Cardiac muscle cell (in vitro differentiated cells and primary cell): ENCODE results near the gene KCNQ1. TPM values are rescaled to one million over a fixed set of nuclear protein-coding genes. Genes with fewer than 3 reads are reported as not detected.

Experiments used
- DNase-seq, 2 donors: peaks; one replicate each; pipeline versions ENCODE4 v3.0.0 to v3.0.0-alpha.2; 2010 to 2017; ENCODE audit warnings: low read depth in 1 of 2, low spot score in 1 of 2
- H3K27ac ChIP-seq: fragments of 200-600 bp; sonication (generic); 2 replicates; pipeline ENCODE4 v1.5.1; 2016
- H3K27me3 ChIP-seq: fragments of 200-600 bp; sonication (generic); 2 replicates; pipeline ENCODE4 v1.6.0; 2016; ENCODE audit warnings: control low read depth
- H3K36me3 ChIP-seq: fragments of 200-600 bp; sonication (generic); 2 replicates; pipeline ENCODE4 v1.5.1; 2016; ENCODE audit warnings: control low read depth
- H3K4me1 ChIP-seq: fragments of 200-600 bp; sonication (generic); 2 replicates; pipeline ENCODE4 v1.8.1; 2017; ENCODE audit warnings: low read depth, mild to moderate bottlenecking, mixed run types
- H3K4me3 ChIP-seq: fragments of 200-600 bp; sonication (generic); 2 replicates; pipeline ENCODE4 v1.5.1; 2016; ENCODE audit warnings: mild to moderate bottlenecking
- H3K9me3 ChIP-seq: fragments of 200-600 bp; sonication (generic); 2 replicates; pipeline ENCODE4 v1.5.1; 2017; ENCODE audit warnings: low read depth, mild to moderate bottlenecking, control low read depth
- polyA plus RNA-seq: library from polyadenylated mRNA; unstranded; fragments of >200 nt; fragmentation: Nextera tagmentation; extraction: Ambion mirVana; gene quantifications from 2 replicates; pipeline ENCODE4 v1.2.1, GENCODE V29; 2016
- total RNA-seq: library from RNA; depleted of rRNA; stranded (reverse); fragments of >200 nt; gene quantifications from 2 replicates; pipeline ENCODE4 v1.2.3, GENCODE V29; 2016
- TF ChIP-seq, protein P1 (sequence below): IDR thresholded peaks from 2 replicates; pipeline ENCODE4 v1.5.1; 2012; ENCODE audit warnings: low read depth, mild to moderate bottlenecking, low read length

Gene KCNQ1
- total and polyA plus RNA-seq, 2 experiments from 2014 or later, result 13.9 to 18.6 TPM

DNA sequence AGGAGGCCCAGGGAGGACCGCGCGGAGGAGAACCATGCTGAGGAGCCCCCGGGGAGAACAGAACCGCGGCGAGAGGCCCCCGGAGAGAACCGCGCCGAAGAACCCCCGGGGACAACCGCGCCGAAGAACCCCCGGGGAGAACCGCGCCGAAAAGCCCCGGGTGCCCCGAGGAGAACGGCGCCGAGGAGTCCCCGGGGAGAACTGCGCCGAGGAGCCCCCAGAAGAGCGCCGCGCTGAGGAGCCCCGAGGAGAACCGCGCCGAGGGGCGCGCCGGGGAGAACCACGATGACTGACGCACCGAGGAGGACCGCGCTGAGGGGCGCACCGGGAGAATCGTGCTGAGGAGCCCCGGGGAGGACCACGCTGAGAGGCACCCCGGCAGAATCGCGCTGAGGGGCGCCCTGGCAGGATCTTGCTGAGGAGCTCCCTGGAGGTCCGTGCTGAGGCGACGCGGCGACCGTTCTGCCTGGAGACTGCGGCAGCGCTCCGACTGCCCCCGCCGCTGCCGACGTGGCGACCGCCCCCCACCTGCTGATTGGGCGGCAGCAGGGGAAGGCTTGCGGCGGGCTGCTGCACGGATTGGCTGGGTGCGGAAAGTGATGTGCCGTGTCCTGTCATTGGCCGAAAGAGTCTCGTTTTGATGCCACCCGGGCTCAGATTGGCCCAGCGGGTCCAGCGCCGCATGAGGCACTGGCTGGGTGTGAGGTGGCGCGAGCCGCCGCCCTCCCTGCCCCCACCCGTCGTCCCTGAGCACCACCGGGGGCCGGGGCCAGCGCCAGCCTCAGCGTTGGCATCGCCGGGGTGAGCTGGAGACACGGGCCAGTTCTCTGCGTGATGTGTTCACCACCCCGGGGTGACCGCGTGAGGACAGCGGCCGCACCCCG, 255.0 kb downstream of the KCNQ1 start, which contains the start of gene KCNQ1OT1:
Gene KCNQ1OT1, minus strand, starts transcription at position 464 of the 884 bp plus-strand sequence.
- H3K4me1 ChIP-seq, result peaks cover 27% of the 10 kb centered on the region
- TF ChIP-seq, protein P1, sequence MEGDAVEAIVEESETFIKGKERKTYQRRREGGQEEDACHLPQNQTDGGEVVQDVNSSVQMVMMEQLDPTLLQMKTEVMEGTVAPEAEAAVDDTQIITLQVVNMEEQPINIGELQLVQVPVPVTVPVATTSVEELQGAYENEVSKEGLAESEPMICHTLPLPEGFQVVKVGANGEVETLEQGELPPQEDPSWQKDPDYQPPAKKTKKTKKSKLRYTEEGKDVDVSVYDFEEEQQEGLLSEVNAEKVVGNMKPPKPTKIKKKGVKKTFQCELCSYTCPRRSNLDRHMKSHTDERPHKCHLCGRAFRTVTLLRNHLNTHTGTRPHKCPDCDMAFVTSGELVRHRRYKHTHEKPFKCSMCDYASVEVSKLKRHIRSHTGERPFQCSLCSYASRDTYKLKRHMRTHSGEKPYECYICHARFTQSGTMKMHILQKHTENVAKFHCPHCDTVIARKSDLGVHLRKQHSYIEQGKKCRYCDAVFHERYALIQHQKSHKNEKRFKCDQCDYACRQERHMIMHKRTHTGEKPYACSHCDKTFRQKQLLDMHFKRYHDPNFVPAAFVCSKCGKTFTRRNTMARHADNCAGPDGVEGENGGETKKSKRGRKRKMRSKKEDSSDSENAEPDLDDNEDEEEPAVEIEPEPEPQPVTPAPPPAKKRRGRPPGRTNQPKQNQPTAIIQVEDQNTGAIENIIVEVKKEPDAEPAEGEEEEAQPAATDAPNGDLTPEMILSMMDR, result no peak
- peak; percentile 88 to 95 for DNase-seq
- H3K9me3 ChIP-seq, result no peaks in the 10 kb centered on the region
- H3K27ac ChIP-seq, result peak within 1 kb of the TSS; percentile 93
- H3K4me3 ChIP-seq, result peak within 1 kb of the TSS; percentile 70
- H3K36me3 ChIP-seq, result no peaks in the 10 kb centered on the region
- H3K27me3 ChIP-seq, result no peaks in the 10 kb centered on the region

DNA sequence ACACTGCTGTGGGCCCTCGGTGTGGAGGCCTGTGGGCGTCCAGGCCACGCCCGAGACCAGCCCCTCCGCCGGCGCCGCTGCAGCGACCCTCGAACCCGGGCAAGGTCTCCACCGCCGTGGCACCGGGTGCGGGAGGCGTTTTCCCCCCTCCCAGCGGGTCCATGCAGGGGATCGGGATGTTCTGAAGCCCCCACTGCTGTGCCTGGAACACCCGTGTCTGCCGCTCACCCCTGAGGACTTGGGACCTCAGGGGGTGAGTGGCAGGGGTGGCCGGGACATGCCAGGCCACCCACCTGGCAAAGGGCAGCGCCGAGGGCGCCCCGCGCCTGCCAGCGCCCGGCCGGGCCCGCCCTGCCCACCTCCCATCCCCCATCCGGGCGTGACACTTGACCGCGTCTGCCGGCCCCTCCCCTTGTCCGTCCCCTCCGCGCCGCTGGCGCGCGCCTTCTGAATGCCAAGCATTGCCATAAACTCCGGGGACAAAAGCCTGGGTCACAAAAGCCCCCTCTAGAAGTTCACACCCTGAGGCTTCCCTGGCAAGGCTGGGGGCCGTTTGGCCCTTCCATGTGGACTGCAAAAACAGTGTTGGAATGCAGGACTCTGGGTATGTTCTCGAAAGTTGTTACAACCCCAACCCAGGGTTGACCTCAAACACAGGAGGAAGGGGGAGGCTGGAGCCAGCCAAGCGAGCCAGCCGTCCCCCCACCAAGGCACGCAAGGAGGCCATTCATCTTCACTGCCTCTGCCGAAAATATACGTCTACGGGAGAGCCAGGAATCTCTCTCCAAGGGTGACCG, 255.8 kb downstream of the KCNQ1 start:
- no peaks in the 10 kb centered on the region for H3K9me3 ChIP-seq
- H3K36me3 ChIP-seq, result no peaks in the 10 kb centered on the region
- peak; percentile 31 to 68 for DNase-seq
- TF ChIP-seq, protein P1, result no peak
- peaks cover 26% of the 10 kb centered on the region for H3K4me1 ChIP-seq
- peak overlapping the region; percentile 93 for H3K27ac ChIP-seq
- H3K27me3 ChIP-seq, result no peaks in the 10 kb centered on the region
- H3K4me3 ChIP-seq, result peak overlapping the region; percentile 53

DNA sequence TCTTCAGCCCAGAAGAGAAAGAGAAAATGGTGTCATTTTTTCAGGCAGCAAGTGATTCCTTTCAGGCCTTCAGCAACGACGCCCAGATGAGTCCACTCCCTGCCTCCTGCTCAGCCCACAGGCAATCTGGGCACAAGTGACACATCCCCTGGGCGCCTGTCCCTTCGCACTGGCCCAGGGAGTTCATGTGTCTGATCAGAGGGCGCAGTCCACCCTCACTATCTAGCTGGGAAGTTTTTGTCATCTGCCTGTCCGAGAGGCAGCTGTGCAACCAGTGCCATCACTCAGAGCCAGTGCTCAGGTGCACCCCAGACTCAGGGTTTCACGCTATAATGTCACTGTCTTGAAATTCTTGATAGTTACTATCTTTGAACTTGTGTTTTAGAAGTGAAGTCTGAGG, 256.4 kb downstream of the KCNQ1 start:
- no peak overlapping the region for H3K4me3 ChIP-seq
- peaks cover 26% of the 10 kb centered on the region for H3K4me1 ChIP-seq
- H3K36me3 ChIP-seq, result no peaks in the 10 kb centered on the region
- DNase-seq, result no peak
- TF ChIP-seq, protein P1, result no peak
- no peaks in the 10 kb centered on the region for H3K9me3 ChIP-seq
- H3K27ac ChIP-seq, result peak overlapping the region; percentile 93
- no peaks in the 10 kb centered on the region for H3K27me3 ChIP-seq

DNA sequence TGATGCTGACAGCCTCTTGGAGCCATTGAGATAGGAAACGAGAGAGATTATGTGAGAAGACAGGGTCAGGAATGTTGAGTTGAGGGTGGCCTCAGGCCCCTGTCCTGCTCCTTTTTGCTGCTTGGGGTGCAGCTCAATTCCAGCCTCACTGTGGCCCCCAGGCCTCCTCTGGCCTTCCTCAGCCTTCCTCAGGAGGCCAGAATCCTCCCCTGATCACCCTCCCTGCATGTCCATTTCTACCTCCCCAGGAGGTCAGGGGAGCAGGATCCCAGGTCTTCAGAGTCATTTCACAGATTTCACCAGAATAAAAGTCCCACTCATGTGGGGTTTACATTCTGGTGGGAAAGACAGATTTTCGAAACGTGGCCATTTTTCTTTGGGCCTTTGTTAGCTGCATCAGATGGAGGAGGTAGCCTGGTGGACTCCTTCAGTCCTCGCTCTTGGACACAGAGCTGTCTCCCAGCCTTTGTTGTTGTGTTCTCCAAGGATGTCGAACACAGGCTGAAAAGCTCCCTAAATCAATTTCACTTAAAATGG, 257.2 kb downstream of the KCNQ1 start:
- Histone ChIP-seq H3K9me3 (no peaks in the 10 kb centered on the region), H3K4me3 (no peak overlapping the region), H3K27ac (peak overlapping the region; percentile 93), H3K36me3 (no peaks in the 10 kb centered on the region), H3K4me1 (peaks cover 26% of the 10 kb centered on the region), H3K27me3 (no peaks in the 10 kb centered on the region)
- no peak for DNase-seq
- TF ChIP-seq, protein P1, result no peak

DNA sequence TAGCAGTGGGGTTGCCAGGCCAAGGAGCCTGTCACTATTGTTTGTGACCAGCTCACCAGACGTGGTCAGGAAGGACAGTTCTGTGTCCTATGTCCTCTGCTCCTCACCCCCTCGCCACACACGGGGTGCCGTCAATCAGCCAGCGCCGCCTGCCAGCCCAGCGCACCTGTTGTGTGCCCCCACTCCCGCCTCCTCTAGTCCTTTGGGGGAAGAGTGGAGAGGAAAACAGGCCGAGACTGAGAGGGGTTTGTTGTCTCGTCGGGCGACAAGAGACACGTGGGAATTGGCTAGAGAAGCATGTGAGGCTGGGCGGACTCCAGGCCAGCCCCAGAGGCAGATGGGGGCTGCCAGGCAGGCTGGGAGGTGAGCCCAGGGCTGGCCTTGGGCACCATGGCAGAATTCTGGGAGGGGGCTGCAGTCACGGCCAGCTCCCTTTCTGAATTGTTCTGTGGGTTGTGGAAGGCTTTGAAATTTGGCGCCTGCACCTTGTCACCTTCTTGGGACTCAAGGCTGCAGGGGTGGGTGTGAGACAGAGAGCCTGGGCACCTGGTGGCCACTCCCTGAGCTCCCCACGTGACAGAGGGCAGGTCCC, 258.1 kb downstream of the KCNQ1 start:
- Histone ChIP-seq H3K27ac (no peak overlapping the region), H3K9me3 (no peaks in the 10 kb centered on the region), H3K4me3 (no peak overlapping the region), H3K4me1 (peaks cover 26% of the 10 kb centered on the region), H3K36me3 (no peaks in the 10 kb centered on the region), H3K27me3 (no peaks in the 10 kb centered on the region)
- TF ChIP-seq, protein P1, result no peak
- no peak for DNase-seq
